IMR-90 (cell line): ENCODE measurements around the gene CMIP. TPM values are rescaled to one million over a fixed set of nuclear protein-coding genes. Genes with fewer than 3 reads are reported as not detected.

Experiments
- ATAC-seq: fragments of 200-7000 bp; cut with Tn5 transposase; 2 replicates; pipeline ENCODE4 v1.9.1; 2020; ENCODE audit warnings: low read depth, mild to moderate bottlenecking, moderate library complexity
- BruUV-seq: library from RNA; stranded (reverse); fragments of 400-500 nt; replicated peaks from 2 replicates; lab custom pipeline; 2021; lab: Mats Ljungman, UMichigan
- CTCF ChIA-PET: fragments of 300-600 bp; formaldehyde crosslinking; extraction: SDS; loops from one replicate; lab custom pipeline; 2021; ENCODE audit warnings: antibody characterized with exemption; lab: Yijun Ruan, JAX
- POLR2A ChIA-PET: fragments of 300-600 bp; sonication (Branson Sonifier 250); formaldehyde crosslinking; loops from one replicate; lab custom pipeline; 2022; ENCODE audit warnings: antibody characterized with exemption; ENCODE audit not compliant: unreplicated experiment; lab: Charles Lee
- DNase-seq: peaks from one replicate; pipeline ENCODE4 v3.0.0; 2013
- H2AFZ ChIP-seq: replicated peaks from 2 replicates; pipeline ENCODE3; 2013; ENCODE audit warnings: low read length, mild to moderate bottlenecking; ENCODE audit not compliant: poor library complexity
- H2AK5ac ChIP-seq: 2 replicates; pipeline ENCODE4 v1.6.1; 2013; ENCODE audit warnings: low read depth, low read length, inconsistent platforms
- H2AK9ac ChIP-seq: replicated peaks from 2 replicates; pipeline ENCODE3; 2013; ENCODE audit warnings: mild to moderate bottlenecking, low read depth, low read length, moderate library complexity; ENCODE audit not compliant: poor library complexity
- H2BK120ac ChIP-seq: 2 replicates; pipeline ENCODE4 v1.6.1; 2013; ENCODE audit warnings: low read depth, low read length, inconsistent platforms
- H2BK15ac ChIP-seq: 3 replicates; pipeline ENCODE4 v1.6.1; 2013; ENCODE audit warnings: low read depth, low read length, inconsistent platforms
- H2BK20ac ChIP-seq: 2 replicates; pipeline ENCODE4 v1.6.1; 2013; ENCODE audit warnings: low read depth, mild to moderate bottlenecking, inconsistent platforms, low read length, moderate library complexity
- H2BK5ac ChIP-seq: 2 replicates; pipeline ENCODE4 v1.6.1; 2013; ENCODE audit warnings: mild to moderate bottlenecking, low read depth, low read length, inconsistent platforms; ENCODE audit not compliant: poor library complexity, severe bottlenecking
- H3K14ac ChIP-seq: replicated peaks from 2 replicates; pipeline ENCODE4 v1.6.1; 2013; ENCODE audit warnings: low read depth, low read length, inconsistent platforms
- H3K18ac ChIP-seq: 2 replicates; pipeline ENCODE4 v1.6.1; 2013; ENCODE audit warnings: low read depth, low read length, control low read depth
- H3K23ac ChIP-seq: 2 replicates; pipeline ENCODE4 v1.6.1; 2013; ENCODE audit warnings: low read depth, low read length, inconsistent platforms
- H3K27ac ChIP-seq: 2 replicates; pipeline ENCODE4 v1.5.1; 2013; ENCODE audit warnings: mild to moderate bottlenecking, control low read depth, low read length; ENCODE audit not compliant: insufficient read depth
- H3K27me3 ChIP-seq: 2 replicates; pipeline ENCODE4 v1.6.1; 2013; ENCODE audit warnings: low read length; ENCODE audit not compliant: control insufficient read depth, insufficient read depth
- H3K36me3 ChIP-seq: 2 replicates; pipeline ENCODE4 v1.6.1; 2013; ENCODE audit warnings: low read length, mixed read lengths; ENCODE audit not compliant: control insufficient read depth, insufficient read depth
- H3K4ac ChIP-seq: 2 replicates; pipeline ENCODE4 v1.6.1; 2013; ENCODE audit warnings: low read depth, low read length, inconsistent platforms
- H3K4me1 ChIP-seq: 2 replicates; pipeline ENCODE4 v1.6.1; 2013; ENCODE audit warnings: low read length, mixed read lengths; ENCODE audit not compliant: control insufficient read depth, insufficient read depth
- H3K4me2 ChIP-seq: 2 replicates; pipeline ENCODE4 v1.6.1; 2013; ENCODE audit warnings: low read depth, mild to moderate bottlenecking, control low read depth, low read length, moderate library complexity
- H3K4me3 ChIP-seq: 2 replicates; pipeline ENCODE4 v1.5.1; 2013; ENCODE audit warnings: low read depth, mild to moderate bottlenecking, control low read depth, low read length, moderate library complexity; ENCODE audit not compliant: insufficient read depth
- H3K56ac ChIP-seq: 2 replicates; pipeline ENCODE4 v1.6.1; 2013; ENCODE audit warnings: low read length, inconsistent platforms; ENCODE audit not compliant: insufficient read depth; ENCODE audit errors: extremely low read depth
- H3K79me1 ChIP-seq, 2 experiments: 2 replicates each; pipeline ENCODE4 v1.6.1; 2013; ENCODE audit warnings: low read length in 2 of 2, inconsistent platforms in 1 of 2, low read depth in 1 of 2
- H3K9ac ChIP-seq: 2 replicates; pipeline ENCODE4 v1.6.1; 2013; ENCODE audit warnings: low read depth, low read length, control low read depth
- H3K9me1 ChIP-seq: 2 replicates; pipeline ENCODE4 v1.6.1; 2013; ENCODE audit warnings: low read length, inconsistent platforms; ENCODE audit not compliant: insufficient read depth
- H3K9me3 ChIP-seq: 2 replicates; pipeline ENCODE4 v1.6.1; 2013; ENCODE audit warnings: low read length; ENCODE audit not compliant: control insufficient read depth, insufficient read depth
- H4K20me1 ChIP-seq: 2 replicates; pipeline ENCODE4 v1.6.1; 2013; ENCODE audit warnings: low read length, inconsistent platforms; ENCODE audit not compliant: insufficient read depth
- H4K5ac ChIP-seq: 2 replicates; pipeline ENCODE4 v1.6.1; 2013; ENCODE audit warnings: mild to moderate bottlenecking, low read depth, low read length, control low read depth
- H4K8ac ChIP-seq, 2 experiments: 2 replicates each; pipeline ENCODE4 v1.6.1; 2013; ENCODE audit warnings: low read depth in 2 of 2, low read length in 2 of 2, control low read depth in 1 of 2, inconsistent platforms in 1 of 2
- H4K91ac ChIP-seq: 2 replicates; pipeline ENCODE4 v1.6.1; 2013; ENCODE audit warnings: low read depth, low read length, inconsistent platforms; ENCODE audit not compliant: insufficient read depth
- BHLHE40 ChIP-seq: fragments of 150-350 bp; IDR thresholded peaks from 2 replicates; pipeline ENCODE4 v1.6.1; 2016; ENCODE audit warnings: mild to moderate bottlenecking, low read depth, low read length
- CEBPB ChIP-seq: IDR thresholded peaks from 2 replicates; pipeline ENCODE4 v1.6.1; 2012; ENCODE audit warnings: low read depth, low read length, improper control_type of control experiment
- FOS ChIP-seq: fragments of 150-350 bp; IDR thresholded peaks from 2 replicates; pipeline ENCODE4 v1.6.1; 2016; ENCODE audit warnings: low read depth, low read length
- NFE2L2 ChIP-seq: fragments of 150-350 bp; IDR thresholded peaks from 2 replicates; pipeline ENCODE4 v1.6.1; 2016; ENCODE audit warnings: low read depth, mild to moderate bottlenecking, low read length
- RAD21 ChIP-seq: IDR thresholded peaks from 2 replicates; pipeline ENCODE4 v1.6.1; 2012; ENCODE audit warnings: low read length, improper control_type of control experiment
- RCOR1 ChIP-seq: IDR thresholded peaks from 2 replicates; pipeline ENCODE4 v1.6.1; 2012; ENCODE audit warnings: mild to moderate bottlenecking, low read length, improper control_type of control experiment; ENCODE audit not compliant: insufficient replicate concordance
- RFX5 ChIP-seq: IDR thresholded peaks from 2 replicates; pipeline ENCODE4 v1.8.0; 2012; ENCODE audit warnings: low read depth, mild to moderate bottlenecking, low read length, moderate library complexity
- WGBS, 2 experiments: methylation state at CpG; one replicate each; pipeline versions ENCODE4 v1.1.5 to v1.1.7; 2013; ENCODE audit warnings: missing lambda C conversion rate in 2 of 2; ENCODE audit not compliant: insufficient read length in 1 of 2; ENCODE audit errors: extremely low coverage in 2 of 2; 5-methylcytosine and 5-hydroxymethylcytosine counted together
- dilution Hi-C: fragments of 300-500 bp; cut with HindIII; formaldehyde crosslinking; loops from one replicate; pipeline ENCODE4 v1.14.3; 2018; ENCODE audit warnings: low sequenced_read_pairs; ENCODE audit not compliant: unreplicated experiment
- in situ Hi-C: fragments of 300-500 bp; cut with MboI; formaldehyde crosslinking; loops from 3 replicates; pipeline ENCODE4 v1.14.3; 2019; ENCODE audit warnings: low sequenced_read_pairs, inconsistent platforms, mixed read lengths
- intact Hi-C: fragments of 100-400 bp; cut with micrococcal nuclease; formaldehyde crosslinking; loops from 2 replicates; pipeline ENCODE4 v1.10.0; 2022
- polyA plus RNA-seq, 3 experiments: library from polyadenylated mRNA; depleted of rRNA; stranded (reverse); fragments of >200 nt; gene quantifications; 2 replicates each; pipeline ENCODE4 v1.2.3, GENCODE V29; 2012; ENCODE audit warnings: low replicate concordance in 1 of 3
- total RNA-seq: library from RNA; depleted of rRNA; stranded (reverse); fragments of >200 nt; gene quantifications from 2 replicates; pipeline ENCODE4 v1.2.3, GENCODE V29; 2012
- TF ChIP-seq, protein P1 (sequence below): conservative IDR thresholded peaks from 2 replicates; pipeline ENCODE4 v1.5.1; 2012; ENCODE audit warnings: mild to moderate bottlenecking, low read depth, low read length, improper control_type of control experiment
- TF ChIP-seq, protein P2 (sequence below): fragments of 150-350 bp; IDR thresholded peaks from 2 replicates; pipeline ENCODE4 v1.6.1; 2016; ENCODE audit warnings: low read depth, mild to moderate bottlenecking, low read length, moderate library complexity, borderline replicate concordance

The CMIP gene
- total and polyA plus RNA-seq, 2 of the 4 experiments (the other 2 are of a cell fraction) = 3.2 to 11.6 TPM

DNA sequence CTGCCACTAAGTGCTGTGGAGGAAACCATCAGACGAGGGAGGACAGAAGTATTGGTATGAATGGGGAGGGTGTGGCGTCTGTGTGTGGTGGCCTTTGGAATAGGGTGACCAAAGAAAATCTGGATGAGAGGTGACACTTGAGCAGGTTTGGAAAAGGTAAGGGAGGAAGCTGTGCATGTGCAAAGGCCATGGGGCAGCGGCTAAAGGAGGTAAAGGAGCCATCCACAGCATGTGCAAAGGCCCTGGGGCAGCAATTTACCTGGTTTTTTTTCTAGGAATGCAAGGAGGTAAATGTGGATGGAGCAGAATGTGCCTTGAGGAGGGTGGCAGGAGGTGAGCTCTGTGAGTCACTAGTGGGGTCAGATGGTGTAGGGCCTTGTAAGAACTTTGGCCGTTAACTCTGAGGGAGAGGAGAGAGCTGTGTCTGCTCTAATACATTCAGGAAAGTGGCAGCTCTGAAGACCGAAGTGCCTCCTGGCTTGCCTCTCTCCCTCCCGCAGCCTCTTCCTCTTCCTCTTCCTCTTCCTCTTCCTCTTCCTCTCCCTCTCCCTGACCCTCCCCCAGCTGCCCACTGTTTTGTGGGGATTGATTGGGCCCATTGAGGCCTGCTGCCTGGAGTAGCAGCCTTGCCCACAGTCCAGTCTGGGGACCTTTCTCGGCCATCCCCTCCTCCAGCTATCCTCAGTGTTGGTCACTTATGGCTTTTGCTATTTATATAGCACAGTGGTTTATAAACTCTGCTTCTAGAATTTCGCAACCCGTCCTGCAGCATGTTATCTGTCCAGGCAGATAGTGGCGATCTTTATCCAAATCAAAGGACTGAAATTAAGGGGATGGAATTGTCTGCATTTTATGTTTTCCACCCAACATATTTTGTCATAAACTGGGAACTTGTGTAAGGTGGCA, 38.7 kb downstream of the CMIP start:
- no peak overlapping the region for H3K4me3 ChIP-seq
- no peak overlapping the region; the same call in 1 of the 2 replicates for H2BK120ac ChIP-seq
- no peak overlapping the region for H2AFZ ChIP-seq
- no peaks in the 10 kb centered on the region for H3K36me3 ChIP-seq
- intact Hi-C loops (no loop called here), dilution Hi-C loops (no loop called here), in situ Hi-C loops (no loop called here)
- peaks cover 25% of the 10 kb centered on the region for H3K9me1 ChIP-seq
- peak; percentile 67 for DNase-seq
- peak; percentile 84 for ATAC-seq
- H3K27me3 ChIP-seq = no peaks in the 10 kb centered on the region
- H2AK5ac ChIP-seq = peak overlapping the region; percentile 36; the same call in 1 of the 2 replicates
- H3K4me2 ChIP-seq = peak overlapping the region; percentile 47; the same call in 1 of the 2 replicates
- no peak overlapping the region for H3K9ac ChIP-seq
- H3K14ac ChIP-seq = peak overlapping the region; percentile 74; the same call in 1 of the 2 replicates
- H4K91ac ChIP-seq = no peak overlapping the region; the same call in 1 of the 2 replicates
- TF ChIP-seq, protein P1, sequence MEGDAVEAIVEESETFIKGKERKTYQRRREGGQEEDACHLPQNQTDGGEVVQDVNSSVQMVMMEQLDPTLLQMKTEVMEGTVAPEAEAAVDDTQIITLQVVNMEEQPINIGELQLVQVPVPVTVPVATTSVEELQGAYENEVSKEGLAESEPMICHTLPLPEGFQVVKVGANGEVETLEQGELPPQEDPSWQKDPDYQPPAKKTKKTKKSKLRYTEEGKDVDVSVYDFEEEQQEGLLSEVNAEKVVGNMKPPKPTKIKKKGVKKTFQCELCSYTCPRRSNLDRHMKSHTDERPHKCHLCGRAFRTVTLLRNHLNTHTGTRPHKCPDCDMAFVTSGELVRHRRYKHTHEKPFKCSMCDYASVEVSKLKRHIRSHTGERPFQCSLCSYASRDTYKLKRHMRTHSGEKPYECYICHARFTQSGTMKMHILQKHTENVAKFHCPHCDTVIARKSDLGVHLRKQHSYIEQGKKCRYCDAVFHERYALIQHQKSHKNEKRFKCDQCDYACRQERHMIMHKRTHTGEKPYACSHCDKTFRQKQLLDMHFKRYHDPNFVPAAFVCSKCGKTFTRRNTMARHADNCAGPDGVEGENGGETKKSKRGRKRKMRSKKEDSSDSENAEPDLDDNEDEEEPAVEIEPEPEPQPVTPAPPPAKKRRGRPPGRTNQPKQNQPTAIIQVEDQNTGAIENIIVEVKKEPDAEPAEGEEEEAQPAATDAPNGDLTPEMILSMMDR = no peak
- TF ChIP-seq RFX5 = no peak
- TF ChIP-seq CEBPB = peak; percentile 98
- no peak for TF ChIP-seq RCOR1
- TF ChIP-seq, protein P2, sequence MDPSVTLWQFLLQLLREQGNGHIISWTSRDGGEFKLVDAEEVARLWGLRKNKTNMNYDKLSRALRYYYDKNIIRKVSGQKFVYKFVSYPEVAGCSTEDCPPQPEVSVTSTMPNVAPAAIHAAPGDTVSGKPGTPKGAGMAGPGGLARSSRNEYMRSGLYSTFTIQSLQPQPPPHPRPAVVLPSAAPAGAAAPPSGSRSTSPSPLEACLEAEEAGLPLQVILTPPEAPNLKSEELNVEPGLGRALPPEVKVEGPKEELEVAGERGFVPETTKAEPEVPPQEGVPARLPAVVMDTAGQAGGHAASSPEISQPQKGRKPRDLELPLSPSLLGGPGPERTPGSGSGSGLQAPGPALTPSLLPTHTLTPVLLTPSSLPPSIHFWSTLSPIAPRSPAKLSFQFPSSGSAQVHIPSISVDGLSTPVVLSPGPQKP = no peak
- TF ChIP-seq RAD21 = no peak
- TF ChIP-seq NFE2L2 = no peak
- TF ChIP-seq BHLHE40 = no peak
- no peak for TF ChIP-seq FOS
- H3K9me3 ChIP-seq = no peaks in the 10 kb centered on the region
- no peak overlapping the region for H3K23ac ChIP-seq
- no peak overlapping the region for H2BK15ac ChIP-seq
- peak overlapping the region; percentile 40; the same call in 1 of the 2 replicates for H3K4ac ChIP-seq
- H4K8ac ChIP-seq = peak overlapping the region in 1 of 2 experiments; percentile 17; a peak in 1 of 4 replicates
- BruUV-seq = no TSS peak
- ChIA-PET POLR2A (no interaction called here), CTCF (interaction anchor here (0.6 kb wide), 1 partner anchor 205 kb away, joined by 3 read pairs; no protein-coding TSS in a partner anchor)
- H4K20me1 ChIP-seq = peaks cover 84% of the 10 kb centered on the region
- no peak overlapping the region for H4K5ac ChIP-seq
- no peak overlapping the region for H2BK20ac ChIP-seq
- 100% methylated on average over 3 of the region's 10 CpGs; no CpG with 5 or more reads in 1 of the 2 experiments for WGBS, 2 experiments
- H3K4me1 ChIP-seq = peaks cover 27% of the 10 kb centered on the region
- no peak overlapping the region for H3K56ac ChIP-seq
- H3K79me1 ChIP-seq = peaks cover 44 to 91% of the 10 kb centered on the region in 2 experiments
- no peak overlapping the region for H3K27ac ChIP-seq
- peak overlapping the region; percentile 41 for H2BK5ac ChIP-seq
- peak overlapping the region; percentile 8 for H2AK9ac ChIP-seq
- no peak overlapping the region for H3K18ac ChIP-seq
